ENCODE results near the gene TMEM222. TPM values are rescaled to one million over a fixed set of nuclear protein-coding genes. Genes with fewer than 3 reads are reported as not detected.

The TMEM222 gene
- total RNA-seq, 1 experiment from 2014 or later = 55.5 TPM

DNA sequence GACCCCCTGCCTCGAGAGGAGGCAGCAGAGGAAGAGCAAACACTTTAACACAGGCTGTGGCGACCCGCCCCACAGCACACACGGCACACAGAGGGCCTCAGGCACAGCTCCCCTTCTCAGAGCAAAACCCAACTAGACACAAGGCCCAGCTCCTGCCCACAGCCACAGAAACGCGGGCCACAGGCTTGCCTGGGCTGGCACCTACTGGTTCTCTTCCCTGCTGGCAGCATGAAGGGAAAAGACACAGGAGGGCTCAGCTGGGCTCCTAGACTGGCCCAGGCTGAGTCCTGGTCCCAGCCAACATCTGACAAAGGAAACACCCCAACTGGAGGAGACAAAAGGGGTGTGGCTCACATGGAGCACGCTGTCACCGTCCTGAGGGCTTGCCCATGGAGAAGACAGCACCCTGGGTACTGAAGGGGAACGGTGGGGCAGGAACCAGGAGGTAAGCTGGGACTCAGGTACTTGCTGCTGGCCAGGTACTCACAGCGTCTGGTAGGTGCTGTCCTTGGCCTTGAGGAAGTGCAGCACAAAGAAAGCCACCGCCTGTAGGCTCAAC, 57.7 kb downstream of the TMEM222 start:
- no peak overlapping the region for H3K27ac ChIP-seq (ENCODE audit: low read depth, low read length, poor library complexity, severe bottlenecking)
- intact Hi-C loops (cut with micrococcal nuclease; ENCODE audit: unreplicated experiment) = no loop called here
- no peaks in the 10 kb centered on the region for H3K4me1 ChIP-seq (ENCODE audit: insufficient read depth, low read length, poor library complexity, severe bottlenecking)
- CTCF ChIA-PET = no interaction called here
- DNase-seq (ENCODE audit: low spot score) = no peak
- no peaks in the 10 kb centered on the region for H3K27me3 ChIP-seq (replicated peaks; ENCODE audit: insufficient read depth, low read depth, low read length, poor library complexity)
- POLR2A ChIA-PET (ENCODE audit: low non-redundant PET) = no interaction called here
- no peaks in the 10 kb centered on the region for H3K9me3 ChIP-seq (ENCODE audit: low read depth, low read length, poor library complexity, severe bottlenecking)
- BruUV-seq (replicated peaks) = no TSS peak
- H3K4me3 ChIP-seq (ENCODE audit: low read depth, low read length, poor library complexity, severe bottlenecking) = no peak overlapping the region
- H3K36me3 ChIP-seq (ENCODE audit: insufficient read depth, low read length, poor library complexity, severe bottlenecking) = no peaks in the 10 kb centered on the region
- TF ChIP-seq, protein P1, sequence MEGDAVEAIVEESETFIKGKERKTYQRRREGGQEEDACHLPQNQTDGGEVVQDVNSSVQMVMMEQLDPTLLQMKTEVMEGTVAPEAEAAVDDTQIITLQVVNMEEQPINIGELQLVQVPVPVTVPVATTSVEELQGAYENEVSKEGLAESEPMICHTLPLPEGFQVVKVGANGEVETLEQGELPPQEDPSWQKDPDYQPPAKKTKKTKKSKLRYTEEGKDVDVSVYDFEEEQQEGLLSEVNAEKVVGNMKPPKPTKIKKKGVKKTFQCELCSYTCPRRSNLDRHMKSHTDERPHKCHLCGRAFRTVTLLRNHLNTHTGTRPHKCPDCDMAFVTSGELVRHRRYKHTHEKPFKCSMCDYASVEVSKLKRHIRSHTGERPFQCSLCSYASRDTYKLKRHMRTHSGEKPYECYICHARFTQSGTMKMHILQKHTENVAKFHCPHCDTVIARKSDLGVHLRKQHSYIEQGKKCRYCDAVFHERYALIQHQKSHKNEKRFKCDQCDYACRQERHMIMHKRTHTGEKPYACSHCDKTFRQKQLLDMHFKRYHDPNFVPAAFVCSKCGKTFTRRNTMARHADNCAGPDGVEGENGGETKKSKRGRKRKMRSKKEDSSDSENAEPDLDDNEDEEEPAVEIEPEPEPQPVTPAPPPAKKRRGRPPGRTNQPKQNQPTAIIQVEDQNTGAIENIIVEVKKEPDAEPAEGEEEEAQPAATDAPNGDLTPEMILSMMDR (conservative IDR thresholded peaks at IDR 0.05; ENCODE audit: low read depth, low read length) = no peak
- TF ChIP-seq EZH2 (IDR thresholded peaks at IDR 0.05; ENCODE audit: borderline replicate concordance, low read depth, low read length, poor library complexity, severe bottlenecking) = no peak

DNA sequence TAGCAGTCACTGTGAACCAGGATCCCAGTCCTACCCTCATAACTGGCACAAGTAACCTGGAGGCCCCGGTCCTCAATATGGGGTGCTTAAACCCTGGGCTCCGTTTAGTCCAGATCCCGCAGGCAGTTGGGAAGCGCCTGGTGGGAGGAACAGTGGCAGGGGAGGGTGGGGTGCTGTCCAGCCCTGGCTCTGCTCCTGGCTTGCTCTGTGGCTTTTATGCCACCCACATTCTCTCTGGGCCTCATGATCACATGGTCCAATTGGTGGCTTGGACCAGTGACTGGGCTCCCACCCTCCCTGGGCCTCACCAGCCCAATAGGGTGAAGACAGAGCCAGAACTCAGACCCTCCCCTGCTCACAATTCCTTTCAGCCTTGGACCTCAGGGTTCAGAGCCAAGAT, 58.3 kb downstream of the TMEM222 start:
- no peak for TF ChIP-seq EZH2 (IDR thresholded peaks at IDR 0.05; ENCODE audit: borderline replicate concordance, low read depth, low read length, poor library complexity, severe bottlenecking)
- TF ChIP-seq, protein P1 (conservative IDR thresholded peaks at IDR 0.05; ENCODE audit: low read depth, low read length) = no peak
- DNase-seq (ENCODE audit: low spot score) = no peak
- intact Hi-C loops (cut with micrococcal nuclease; ENCODE audit: unreplicated experiment) = no loop called here
- ChIA-PET POLR2A (ENCODE audit: low non-redundant PET) (no interaction called here), CTCF (no interaction called here)
- H3K9me3 ChIP-seq (ENCODE audit: low read depth, low read length, poor library complexity, severe bottlenecking) = no peaks in the 10 kb centered on the region
- no peaks in the 10 kb centered on the region for H3K4me1 ChIP-seq (ENCODE audit: insufficient read depth, low read length, poor library complexity, severe bottlenecking)
- H3K27ac ChIP-seq (ENCODE audit: low read depth, low read length, poor library complexity, severe bottlenecking) = no peak overlapping the region
- no peaks in the 10 kb centered on the region for H3K27me3 ChIP-seq (replicated peaks; ENCODE audit: insufficient read depth, low read depth, low read length, poor library complexity)
- no peaks in the 10 kb centered on the region for H3K36me3 ChIP-seq (ENCODE audit: insufficient read depth, low read length, poor library complexity, severe bottlenecking)
- no TSS peak for BruUV-seq (replicated peaks)
- H3K4me3 ChIP-seq (ENCODE audit: low read depth, low read length, poor library complexity, severe bottlenecking) = no peak overlapping the region

DNA sequence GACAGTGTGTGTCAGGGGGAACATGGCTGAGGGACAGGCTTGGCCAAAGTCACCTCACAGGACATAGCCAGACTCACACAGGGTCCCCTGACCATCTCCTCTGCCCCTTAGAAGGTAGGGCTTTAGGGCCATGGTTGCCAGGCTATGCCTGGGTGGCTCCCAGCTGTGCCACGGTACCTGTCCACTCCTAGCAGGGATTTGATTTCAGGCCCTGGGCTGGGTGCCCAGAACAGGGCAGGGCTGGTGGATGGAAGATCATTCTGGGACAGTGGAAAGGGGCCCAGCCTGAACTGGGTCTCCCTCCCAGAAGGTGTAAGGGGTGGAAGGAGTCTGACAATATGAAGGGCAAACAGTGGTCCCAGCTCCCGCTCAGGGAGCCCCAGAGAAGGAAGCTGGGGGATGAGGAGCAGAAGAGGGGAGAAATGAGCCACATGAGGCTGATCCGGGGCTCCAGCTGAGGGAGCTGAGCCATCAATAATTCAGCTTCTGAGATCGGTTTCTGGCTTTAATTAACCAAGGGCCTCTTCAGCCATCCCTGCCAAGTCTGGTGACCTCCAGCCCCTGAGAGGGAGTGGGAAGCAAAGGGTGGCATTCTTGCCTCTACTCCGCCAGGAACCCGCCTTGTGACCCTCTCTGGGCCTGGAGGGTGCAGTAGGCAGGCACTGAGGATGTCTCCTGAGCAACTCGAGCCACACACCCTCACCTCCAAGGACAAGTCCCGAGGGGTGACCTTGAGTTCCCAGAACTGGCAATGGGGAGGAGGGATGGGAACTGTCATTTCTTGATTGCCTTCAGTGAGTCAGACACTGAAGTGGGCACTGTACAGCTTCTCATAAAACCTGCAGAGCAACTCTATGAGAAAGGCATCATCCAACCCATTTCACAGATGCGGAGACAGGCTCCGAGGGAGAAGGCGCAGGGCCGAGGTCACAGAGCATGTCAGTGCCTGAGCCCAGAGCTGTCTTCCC, 59.1 kb downstream of the TMEM222 start:
- no peak for DNase-seq (ENCODE audit: low spot score)
- ChIA-PET CTCF (no interaction called here), POLR2A (ENCODE audit: low non-redundant PET) (no interaction called here)
- no TSS peak for BruUV-seq (replicated peaks)
- intact Hi-C loops (cut with micrococcal nuclease; ENCODE audit: unreplicated experiment) = no loop called here
- no peak for TF ChIP-seq EZH2 (IDR thresholded peaks at IDR 0.05; ENCODE audit: borderline replicate concordance, low read depth, low read length, poor library complexity, severe bottlenecking)
- TF ChIP-seq, protein P1 (conservative IDR thresholded peaks at IDR 0.05; ENCODE audit: low read depth, low read length) = no peak
- Histone ChIP-seq H3K9me3 (ENCODE audit: low read depth, low read length, poor library complexity, severe bottlenecking) (no peaks in the 10 kb centered on the region), H3K36me3 (ENCODE audit: insufficient read depth, low read length, poor library complexity, severe bottlenecking) (no peaks in the 10 kb centered on the region), H3K27me3 (replicated peaks; ENCODE audit: insufficient read depth, low read depth, low read length, poor library complexity) (no peaks in the 10 kb centered on the region), H3K4me1 (ENCODE audit: insufficient read depth, low read length, poor library complexity, severe bottlenecking) (no peaks in the 10 kb centered on the region), H3K27ac (ENCODE audit: low read depth, low read length, poor library complexity, severe bottlenecking) (no peak overlapping the region), H3K4me3 (ENCODE audit: low read depth, low read length, poor library complexity, severe bottlenecking) (no peak overlapping the region)

All from A673 (cell line).